K562 (cell line): ENCODE results near the gene LSM6. TPM values are rescaled to one million over a fixed set of nuclear protein-coding genes. Genes with fewer than 3 reads are reported as not detected.

Experiments used
- BRCA1 ChIP-seq, 2 experiments: fragments of 450-650 bp in 1 of 2; sonication (generic) in 1 of 2; formaldehyde crosslinking in 1 of 2; IDR thresholded peaks; 2 replicates each; pipeline versions ENCODE4 v1.5.0 to v1.6.1; 2017 to 2020; ENCODE audit warnings: mild to moderate bottlenecking in 1 of 2, missing genetic modification reagents in 1 of 2
- KAT2B ChIP-seq: IDR thresholded peaks from one replicate; pipeline ENCODE4 v1.6.1; 2012; ENCODE audit warnings: low read depth, mild to moderate bottlenecking, control low read depth, inconsistent platforms, low read length, moderate library complexity
- NCOA2 ChIP-seq, 2 experiments: fragments of 450-650 bp; IDR thresholded peaks; 2 replicates each; pipeline ENCODE4 v1.6.1; 2018; ENCODE audit warnings: mild to moderate bottlenecking in 2 of 2, moderate library complexity in 1 of 2; ENCODE audit not compliant: partially characterized antibody in 2 of 2
- NCOR1 ChIP-seq: fragments of 450-650 bp; IDR thresholded peaks from 2 replicates; pipeline ENCODE4 v1.6.1; 2016; ENCODE audit warnings: mild to moderate bottlenecking, moderate library complexity
- ZNF3 ChIP-seq: fragments of 250-450 bp; sonication (Bioruptor Pico); IDR thresholded peaks from 2 replicates; pipeline ENCODE4 v1.5.0; 2021; ENCODE audit warnings: mild to moderate bottlenecking, moderate library complexity
- polyA plus RNA-seq, 8 experiments: library from polyadenylated mRNA; depleted of rRNA in 4 of 8; stranded (reverse) in 5 of 8; unstranded in 3 of 8; fragments of >200 nt; fragmentation: Nextera tagmentation in 2 of 8; fragmentation: Illumina TruSeq in 1 of 8; extraction: Ambion mirVana in 2 of 8; extraction: Trizol in 1 of 8; gene quantifications; 2 replicates each; pipeline versions ENCODE4 v1.2.1 to v1.2.3, GENCODE V29; 2011 to 2014; ENCODE audit warnings: inconsistent platforms in 1 of 8, missing spikeins in 1 of 8
- total RNA-seq, 7 experiments: library from RNA; depleted of rRNA in 6 of 7; stranded (reverse); fragments of >200 nt in 6 of 7; fragmentation: Illumina TruSeq in 2 of 7; extraction: Trizol in 2 of 7; gene quantifications; 2 replicates each; pipeline versions ENCODE4 v1.2.1 to v1.2.3, GENCODE V29; 2011 to 2021; ENCODE audit warnings: low replicate concordance in 1 of 7
- TF ChIP-seq, protein P1 (sequence below): sonication (generic); formaldehyde crosslinking; IDR thresholded peaks from 2 replicates; pipeline ENCODE4 v1.8.1; 2022; ENCODE audit warnings: missing genetic modification reagents
- TF ChIP-seq, protein P2 (sequence below): sonication (generic); formaldehyde crosslinking; IDR thresholded peaks from 2 replicates; pipeline ENCODE4 v1.9.0; 2022; ENCODE audit warnings: mild to moderate bottlenecking, missing genetic modification reagents
- TF ChIP-seq, protein P3 (sequence below): fragments of 200-400 bp; formaldehyde crosslinking; IDR thresholded peaks from 2 replicates; pipeline ENCODE4 v1.6.1; 2017; ENCODE audit warnings: mild to moderate bottlenecking, low read depth, low read length, moderate library complexity

Gene LSM6
- total and polyA plus RNA-seq, 9 of the 15 experiments (the other 6 are each of a cell fraction or from before 2014, with no cell fraction given), result 39.9 to 150 (median 97.4) TPM

DNA sequence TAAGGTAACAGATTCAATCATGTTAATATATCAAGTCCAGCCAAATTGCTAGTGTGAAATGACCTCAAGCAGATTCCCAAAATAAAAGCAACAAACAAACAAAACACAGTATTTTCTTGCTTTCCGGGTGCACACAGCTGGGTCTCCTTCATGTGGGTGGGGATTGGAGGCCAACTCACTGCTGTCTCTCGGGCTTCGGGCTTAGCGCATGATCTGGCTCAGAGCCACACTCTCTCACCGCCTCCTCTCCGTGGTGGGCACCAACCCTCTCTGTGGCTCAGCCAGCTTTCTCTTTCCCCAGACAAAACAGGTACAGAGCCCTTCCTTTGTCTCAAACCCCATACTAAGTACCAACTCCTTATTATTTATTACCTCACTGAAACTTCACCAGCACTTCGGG, 35.9 kb downstream of the LSM6 start (continued):
- TF ChIP-seq, protein P1, sequence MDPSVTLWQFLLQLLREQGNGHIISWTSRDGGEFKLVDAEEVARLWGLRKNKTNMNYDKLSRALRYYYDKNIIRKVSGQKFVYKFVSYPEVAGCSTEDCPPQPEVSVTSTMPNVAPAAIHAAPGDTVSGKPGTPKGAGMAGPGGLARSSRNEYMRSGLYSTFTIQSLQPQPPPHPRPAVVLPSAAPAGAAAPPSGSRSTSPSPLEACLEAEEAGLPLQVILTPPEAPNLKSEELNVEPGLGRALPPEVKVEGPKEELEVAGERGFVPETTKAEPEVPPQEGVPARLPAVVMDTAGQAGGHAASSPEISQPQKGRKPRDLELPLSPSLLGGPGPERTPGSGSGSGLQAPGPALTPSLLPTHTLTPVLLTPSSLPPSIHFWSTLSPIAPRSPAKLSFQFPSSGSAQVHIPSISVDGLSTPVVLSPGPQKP (CRISPR knock-in tag), result no peak
- TF ChIP-seq, protein P2, sequence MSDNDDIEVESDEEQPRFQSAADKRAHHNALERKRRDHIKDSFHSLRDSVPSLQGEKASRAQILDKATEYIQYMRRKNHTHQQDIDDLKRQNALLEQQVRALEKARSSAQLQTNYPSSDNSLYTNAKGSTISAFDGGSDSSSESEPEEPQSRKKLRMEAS (CRISPR knock-in tag), result no peak
- TF ChIP-seq NCOA2 (IDR thresholded peaks at IDR 0.05; ENCODE audit: partially characterized antibody in 2 of 2), result no peak
- TF ChIP-seq, protein P3, sequence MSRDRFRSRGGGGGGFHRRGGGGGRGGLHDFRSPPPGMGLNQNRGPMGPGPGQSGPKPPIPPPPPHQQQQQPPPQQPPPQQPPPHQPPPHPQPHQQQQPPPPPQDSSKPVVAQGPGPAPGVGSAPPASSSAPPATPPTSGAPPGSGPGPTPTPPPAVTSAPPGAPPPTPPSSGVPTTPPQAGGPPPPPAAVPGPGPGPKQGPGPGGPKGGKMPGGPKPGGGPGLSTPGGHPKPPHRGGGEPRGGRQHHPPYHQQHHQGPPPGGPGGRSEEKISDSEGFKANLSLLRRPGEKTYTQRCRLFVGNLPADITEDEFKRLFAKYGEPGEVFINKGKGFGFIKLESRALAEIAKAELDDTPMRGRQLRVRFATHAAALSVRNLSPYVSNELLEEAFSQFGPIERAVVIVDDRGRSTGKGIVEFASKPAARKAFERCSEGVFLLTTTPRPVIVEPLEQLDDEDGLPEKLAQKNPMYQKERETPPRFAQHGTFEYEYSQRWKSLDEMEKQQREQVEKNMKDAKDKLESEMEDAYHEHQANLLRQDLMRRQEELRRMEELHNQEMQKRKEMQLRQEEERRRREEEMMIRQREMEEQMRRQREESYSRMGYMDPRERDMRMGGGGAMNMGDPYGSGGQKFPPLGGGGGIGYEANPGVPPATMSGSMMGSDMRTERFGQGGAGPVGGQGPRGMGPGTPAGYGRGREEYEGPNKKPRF, result no peak
- TF ChIP-seq NCOR1, result no peak
- no peak for TF ChIP-seq BRCA1 (IDR thresholded peaks at IDR 0.05)
- TF ChIP-seq BRCA1 (CRISPR knock-in tag; IDR thresholded peaks at IDR 0.05), result no peak
- TF ChIP-seq KAT2B, result no peak
- no peak for TF ChIP-seq ZNF3 (CRISPR knock-in tag)
